ENCODE data around the gene PSENEN. TPM values are rescaled to one million over a fixed set of nuclear protein-coding genes. Genes with fewer than 3 reads are reported as not detected.

The PSENEN gene
- total and polyA plus RNA-seq, 9 of the 15 experiments (the other 6 are each of a cell fraction or from before 2014, with no cell fraction given), result 34.5 to 299 (median 61.1) TPM

DNA sequence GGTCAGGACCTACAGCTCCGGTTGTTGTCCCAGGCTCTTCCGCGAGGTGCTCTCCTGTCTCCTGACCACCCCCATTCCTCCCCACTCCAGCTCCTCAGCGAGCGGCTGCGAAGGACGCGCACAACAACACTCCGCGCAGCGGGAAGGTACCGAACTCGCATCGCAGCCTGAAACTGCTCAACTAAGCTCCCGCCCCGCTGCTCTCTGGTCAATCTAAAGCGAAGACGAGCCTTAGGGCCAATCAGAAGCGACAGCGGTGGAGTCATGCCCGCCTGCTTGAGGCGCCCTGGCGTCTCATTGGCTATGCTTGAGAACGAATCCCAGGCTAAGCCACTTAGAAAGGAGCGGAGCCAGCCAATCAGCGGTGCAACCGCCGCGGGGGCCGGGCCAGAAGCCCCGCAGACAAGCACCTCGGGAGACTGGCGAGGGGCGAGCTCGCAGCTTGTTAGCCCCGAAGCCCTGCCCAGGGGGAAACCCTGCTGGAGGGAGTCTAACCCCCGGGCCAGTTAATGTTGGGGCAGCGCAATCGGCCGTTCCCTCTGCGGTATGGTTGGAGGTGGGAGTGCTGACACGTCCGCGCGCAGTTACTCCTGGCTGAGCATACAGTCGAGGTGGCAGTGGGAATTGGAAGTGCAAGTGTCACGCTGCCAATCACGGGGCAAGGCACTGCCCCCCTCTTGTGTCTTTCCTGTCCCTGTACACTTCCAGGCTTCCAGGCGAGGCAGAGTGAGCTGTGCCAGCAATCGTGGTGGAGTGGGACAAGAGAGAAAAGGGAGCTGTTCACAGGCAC lies 43.0 kb upstream of the PSENEN start (continued):
- TF ChIP-seq MED1 (CRISPR knock-in tag; IDR thresholded peaks at IDR 0.05; ENCODE audit: borderline replicate concordance), result no peak
- no peak for TF ChIP-seq ZC3H8 (IDR thresholded peaks at IDR 0.05)
- TF ChIP-seq, protein P1, sequence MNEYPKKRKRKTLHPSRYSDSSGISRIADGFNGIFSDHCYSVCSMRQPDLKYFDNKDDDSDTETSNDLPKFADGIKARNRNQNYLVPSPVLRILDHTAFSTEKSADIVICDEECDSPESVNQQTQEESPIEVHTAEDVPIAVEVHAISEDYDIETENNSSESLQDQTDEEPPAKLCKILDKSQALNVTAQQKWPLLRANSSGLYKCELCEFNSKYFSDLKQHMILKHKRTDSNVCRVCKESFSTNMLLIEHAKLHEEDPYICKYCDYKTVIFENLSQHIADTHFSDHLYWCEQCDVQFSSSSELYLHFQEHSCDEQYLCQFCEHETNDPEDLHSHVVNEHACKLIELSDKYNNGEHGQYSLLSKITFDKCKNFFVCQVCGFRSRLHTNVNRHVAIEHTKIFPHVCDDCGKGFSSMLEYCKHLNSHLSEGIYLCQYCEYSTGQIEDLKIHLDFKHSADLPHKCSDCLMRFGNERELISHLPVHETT (CRISPR knock-in tag; conservative IDR thresholded peaks at IDR 0.05 in 1 of 2, IDR thresholded peaks at IDR 0.05 in 1 of 2), result no peak
- no peak for TF ChIP-seq NONO (IDR thresholded peaks at IDR 0.05; ENCODE audit: low read depth in 2 of 2, low read length in 1 of 2)
- TF ChIP-seq HNRNPL (IDR thresholded peaks at IDR 0.05; ENCODE audit: low read depth, low read length), result no peak
- no peak for TF ChIP-seq DPF2 (IDR thresholded peaks at IDR 0.05)
- no peak for TF ChIP-seq GABPB2 (CRISPR knock-in tag; conservative IDR thresholded peaks at IDR 0.05)
- TF ChIP-seq ATF7 (IDR thresholded peaks at IDR 0.05), result peak; percentile 74
- no peak for TF ChIP-seq XRCC5 (IDR thresholded peaks at IDR 0.05; ENCODE audit: low read depth, low read length)
- TF ChIP-seq KLF6 (CRISPR knock-in tag; IDR thresholded peaks at IDR 0.05; ENCODE audit: borderline replicate concordance), result no peak
- TF ChIP-seq KDM5B (IDR thresholded peaks at IDR 0.05; ENCODE audit: insufficient replicate concordance, low read depth, low read length), result no peak
- TF ChIP-seq, protein P2, sequence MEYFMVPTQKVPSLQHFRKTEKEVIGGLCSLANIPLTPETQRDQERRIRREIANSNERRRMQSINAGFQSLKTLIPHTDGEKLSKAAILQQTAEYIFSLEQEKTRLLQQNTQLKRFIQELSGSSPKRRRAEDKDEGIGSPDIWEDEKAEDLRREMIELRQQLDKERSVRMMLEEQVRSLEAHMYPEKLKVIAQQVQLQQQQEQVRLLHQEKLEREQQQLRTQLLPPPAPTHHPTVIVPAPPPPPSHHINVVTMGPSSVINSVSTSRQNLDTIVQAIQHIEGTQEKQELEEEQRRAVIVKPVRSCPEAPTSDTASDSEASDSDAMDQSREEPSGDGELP (CRISPR knock-in tag; IDR thresholded peaks at IDR 0.05; ENCODE audit: borderline replicate concordance), result peak; percentile 53; the same call in 1 of the 2 replicates
- no peak for TF ChIP-seq NBN (IDR thresholded peaks at IDR 0.05; ENCODE audit: low read depth)
- no peak for TF ChIP-seq ZNF445 (CRISPR knock-in tag; IDR thresholded peaks at IDR 0.05; ENCODE audit: low read depth)
- no peak for TF ChIP-seq FOXK2 (conservative IDR thresholded peaks at IDR 0.05 in 1 of 2, IDR thresholded peaks at IDR 0.05 in 1 of 2; ENCODE audit: low read depth in 2 of 2)
- TF ChIP-seq THAP12 (CRISPR knock-in tag; IDR thresholded peaks at IDR 0.05), result peak; percentile 24; the same call in 1 of the 2 replicates
- TF ChIP-seq TOE1 (IDR thresholded peaks at IDR 0.05; ENCODE audit: borderline replicate concordance), result no peak
- TF ChIP-seq TOE1 (CRISPR knock-in tag; IDR thresholded peaks at IDR 0.05; ENCODE audit: borderline replicate concordance, low read depth), result no peak
- TF ChIP-seq, protein P3, sequence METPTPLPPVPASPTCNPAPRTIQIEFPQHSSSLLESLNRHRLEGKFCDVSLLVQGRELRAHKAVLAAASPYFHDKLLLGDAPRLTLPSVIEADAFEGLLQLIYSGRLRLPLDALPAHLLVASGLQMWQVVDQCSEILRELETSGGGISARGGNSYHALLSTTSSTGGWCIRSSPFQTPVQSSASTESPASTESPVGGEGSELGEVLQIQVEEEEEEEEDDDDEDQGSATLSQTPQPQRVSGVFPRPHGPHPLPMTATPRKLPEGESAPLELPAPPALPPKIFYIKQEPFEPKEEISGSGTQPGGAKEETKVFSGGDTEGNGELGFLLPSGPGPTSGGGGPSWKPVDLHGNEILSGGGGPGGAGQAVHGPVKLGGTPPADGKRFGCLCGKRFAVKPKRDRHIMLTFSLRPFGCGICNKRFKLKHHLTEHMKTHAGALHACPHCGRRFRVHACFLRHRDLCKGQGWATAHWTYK (CRISPR knock-in tag; IDR thresholded peaks at IDR 0.05), result no peak
- no peak for TF ChIP-seq SRSF1 (IDR thresholded peaks at IDR 0.05; ENCODE audit: low read depth, low read length)
